Measurements from ENCODE around the gene ARMH4.
"Not testable (repeated sequence)": the region's sequence is repeated elsewhere in the genome, so short reads cannot be mapped to it uniquely, and the experiment has no call there.

Gene ARMH4

GRCh38 chr14:58145936-58146335 lies 6.1 kb downstream of the ARMH4 start:
- no peak for DNase-seq

GRCh38 chr14:58143106-58143505 lies 8.9 kb downstream of the ARMH4 start:
- DNase-seq = no peak

- DNase-seq = no peak
These were observed 10.1 kb downstream of the ARMH4 start for GRCh38 chr14:58141893-58142292.

- DNase-seq = no peak
These were observed 13.1 kb downstream of the ARMH4 start for GRCh38 chr14:58138714-58139482.

- no peak for DNase-seq
These were observed 13.8 kb downstream of the ARMH4 start for GRCh38 chr14:58138031-58138713.

GRCh38 chr14:58133739-58134138 lies 18.3 kb downstream of the ARMH4 start:
- no peak for DNase-seq

GRCh38 chr14:58131386-58131785 lies 20.6 kb downstream of the ARMH4 start:
- no peak for DNase-seq

- DNase-seq = no peak
These were observed 21.8 kb downstream of the ARMH4 start for GRCh38 chr14:58130116-58130782.

- DNase-seq = no peak
These were observed 22.8 kb downstream of the ARMH4 start for GRCh38 chr14:58129208-58129607.

- no peak for DNase-seq
These were observed 23.6 kb downstream of the ARMH4 start for GRCh38 chr14:58128416-58128815.

GRCh38 chr14:58122546-58122945 lies 29.5 kb downstream of the ARMH4 start:
- DNase-seq = not testable (repeated sequence)

- DNase-seq = no peak
These were observed 30.4 kb downstream of the ARMH4 start for GRCh38 chr14:58121530-58122186.

GRCh38 chr14:58119381-58119780 lies 32.6 kb downstream of the ARMH4 start:
- DNase-seq = no peak

- no peak for DNase-seq
These were observed 33.8 kb downstream of the ARMH4 start for GRCh38 chr14:58118097-58118815.

- no peak for DNase-seq
These were observed 42.3 kb downstream of the ARMH4 start for GRCh38 chr14:58109744-58110143.

GRCh38 chr14:58108717-58109116 lies 43.3 kb downstream of the ARMH4 start:
- DNase-seq = no peak

- DNase-seq = no peak
These were observed 44.0 kb downstream of the ARMH4 start for GRCh38 chr14:58107947-58108552.

GRCh38 chr14:58107041-58107440 lies 45.0 kb downstream of the ARMH4 start:
- DNase-seq = no peak

- DNase-seq = no peak
These were observed 45.6 kb downstream of the ARMH4 start for GRCh38 chr14:58106446-58106845.

- no peak for DNase-seq
These were observed 47.2 kb downstream of the ARMH4 start for GRCh38 chr14:58104808-58105207.

GRCh38 chr14:58100735-58101368 lies 51.2 kb downstream of the ARMH4 start:
- no peak for DNase-seq

GRCh38 chr14:58099682-58100081 lies 52.3 kb downstream of the ARMH4 start:
- no peak for DNase-seq
